ENCODE measurements around the gene ABCA1.
A peak's percentile ranks its signal among the peaks of the same experiment; 100 is the strongest.
"Not testable (repeated sequence)": the region's sequence is repeated elsewhere in the genome, so short reads cannot be mapped to it uniquely, and the experiment has no call there.

The ABCA1 gene

DNA sequence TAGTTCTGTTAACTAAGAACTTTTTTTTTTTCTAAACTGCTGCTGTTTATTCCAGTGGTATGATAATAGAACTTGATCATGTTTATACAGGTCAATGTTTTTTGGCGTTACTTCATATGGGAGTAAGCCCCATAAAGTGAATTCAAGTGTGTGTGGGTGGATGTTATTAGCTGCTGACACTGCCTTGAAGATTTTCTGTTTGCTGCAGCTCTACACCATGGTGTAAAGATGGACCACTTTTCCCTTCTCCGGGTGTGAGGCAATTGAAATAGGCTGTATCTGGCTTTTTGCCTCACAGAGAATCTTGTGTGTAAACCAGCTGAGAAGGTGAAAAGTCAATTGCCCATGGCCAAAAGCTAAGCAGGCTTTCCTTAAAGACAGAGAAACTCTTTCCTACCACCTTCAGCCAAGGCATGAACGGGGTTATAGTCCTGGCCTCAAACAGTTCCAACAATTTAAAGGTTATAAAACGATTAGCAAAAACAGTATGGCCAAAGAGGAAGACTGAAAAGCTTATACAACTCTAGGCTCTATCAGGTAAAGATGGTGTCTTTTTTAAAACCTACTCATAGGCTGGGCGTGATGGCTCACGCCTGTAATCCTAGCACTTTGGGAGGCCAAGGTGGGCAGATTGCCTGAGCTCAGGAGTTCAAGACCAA lies 33.9 kb upstream of the ABCA1 start:
- no peak for DNase-seq (ENCODE audit: low read depth)
- no peak for TF ChIP-seq CTCF (conservative IDR thresholded peaks at IDR 0.05; ENCODE audit: low read depth, low read length)
- H3K4me3 ChIP-seq (ENCODE audit: low read depth, low read length): no peak overlapping the region

DNA sequence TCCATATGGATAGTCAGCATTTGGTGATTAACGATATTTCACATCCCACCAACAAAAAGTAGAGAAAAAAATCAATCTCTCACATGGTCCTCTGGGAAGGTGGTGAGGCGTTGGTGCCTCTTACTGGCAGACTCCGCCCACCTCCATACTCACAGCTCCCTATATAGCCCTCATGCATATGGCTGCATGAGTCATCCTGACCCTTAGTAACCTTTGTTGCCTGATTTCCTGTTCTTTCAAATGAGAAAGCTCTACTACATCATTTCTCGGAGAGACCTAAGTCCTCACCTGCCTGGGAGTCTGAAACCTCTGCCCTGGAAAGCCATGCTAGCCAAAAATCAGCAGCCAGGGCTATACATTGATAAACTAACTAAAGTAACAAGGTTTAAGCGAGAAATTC lies 33.3 kb upstream of the ABCA1 start:
- DNase-seq (ENCODE audit: low read depth): peak; percentile 78
- TF ChIP-seq CTCF (conservative IDR thresholded peaks at IDR 0.05; ENCODE audit: low read depth, low read length): no peak
- no peak overlapping the region for H3K4me3 ChIP-seq (ENCODE audit: low read depth, low read length)

GRCh38 chr9:104960662-104961061 lies 32.7 kb upstream of the ABCA1 start:
- no peak overlapping the region for H3K4me3 ChIP-seq (ENCODE audit: low read depth, low read length)
- no peak for TF ChIP-seq CTCF (conservative IDR thresholded peaks at IDR 0.05; ENCODE audit: low read depth, low read length)
- DNase-seq (ENCODE audit: low read depth): no peak

GRCh38 chr9:104958751-104959150 lies 30.8 kb upstream of the ABCA1 start:
- TF ChIP-seq CTCF (conservative IDR thresholded peaks at IDR 0.05; ENCODE audit: low read depth, low read length): no peak
- DNase-seq (ENCODE audit: low read depth): peak; percentile 55

DNA sequence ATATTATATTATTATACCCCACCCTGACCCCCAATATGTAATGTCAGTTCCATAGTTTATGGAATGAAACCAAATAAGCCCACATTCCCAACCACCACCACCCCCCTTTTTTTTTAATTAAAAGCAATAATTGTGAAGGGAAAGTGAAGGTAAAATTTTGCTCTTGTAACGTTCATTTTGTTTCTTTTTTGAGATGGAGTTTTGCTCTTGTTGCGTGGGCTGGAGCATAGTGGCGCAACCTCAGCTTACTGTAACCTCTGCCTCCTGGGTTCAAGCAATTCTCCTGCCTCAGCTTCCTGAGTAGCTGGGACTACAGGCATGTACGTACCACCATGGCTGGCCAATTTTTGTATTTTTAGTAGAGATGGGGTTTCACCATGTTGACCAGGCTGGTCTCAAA lies 30.1 kb upstream of the ABCA1 start:
- DNase-seq (ENCODE audit: low read depth); H3K4me3 ChIP-seq (ENCODE audit: low read depth, low read length): not testable (repeated sequence)

More at GRCh38 chr9:104958751-104959150, 30.8 kb upstream of the ABCA1 start:
- H3K4me3 ChIP-seq (ENCODE audit: low read depth, low read length): no peak overlapping the region

DNA sequence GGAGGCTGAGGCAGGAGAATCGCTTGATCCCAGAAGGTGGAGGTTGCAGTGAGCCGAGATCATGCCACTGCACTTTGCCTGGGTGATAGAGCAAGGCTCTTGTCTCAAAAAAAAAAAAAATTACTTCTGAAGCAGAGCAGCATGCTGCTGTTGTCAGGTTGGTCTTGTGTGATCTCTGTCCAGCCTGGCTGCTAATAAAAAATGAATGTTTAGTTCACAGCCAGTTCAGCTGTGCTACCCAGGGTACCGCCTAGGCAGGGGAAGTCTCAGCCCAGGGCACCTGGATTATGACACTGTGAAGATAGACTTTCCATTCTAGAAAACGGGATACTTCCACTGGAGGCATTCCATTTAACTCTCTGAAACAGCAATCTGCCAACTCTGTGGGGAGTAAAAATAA lies 23.5 kb upstream of the ABCA1 start:
- no peak for DNase-seq (ENCODE audit: low read depth)
- no peak overlapping the region for H3K4me3 ChIP-seq (ENCODE audit: low read depth, low read length)
- TF ChIP-seq CTCF (conservative IDR thresholded peaks at IDR 0.05; ENCODE audit: low read depth, low read length): no peak

- no peak overlapping the region for H3K4me3 ChIP-seq (ENCODE audit: low read depth, low read length)
- no peak for TF ChIP-seq CTCF (conservative IDR thresholded peaks at IDR 0.05; ENCODE audit: low read depth, low read length)
- peak; percentile 34 for DNase-seq (ENCODE audit: low read depth)
Observed at GRCh38 chr9:104950838-104951237, 22.9 kb upstream of the ABCA1 start.
